Calu3 (cell line): ENCODE data around the gene MRPL53. TPM values are rescaled to one million over a fixed set of nuclear protein-coding genes. Genes with fewer than 3 reads are reported as not detected.

Experiments
- BruUV-seq: library from RNA; stranded (reverse); fragments of 400-500 nt; replicated peaks from 2 replicates; lab custom pipeline; 2021; lab: Mats Ljungman, UMichigan
- CTCF ChIA-PET: fragments of 300-600 bp; sonication (Branson Sonifier 250); formaldehyde crosslinking; loops from one replicate; lab custom pipeline; 2022; ENCODE audit warnings: antibody characterized with exemption; lab: Charles Lee
- DNase-seq: peaks from one replicate; pipeline ENCODE4 v3.0.0; 2022
- H3K27ac Mint-ChIP-seq: one replicate; pipeline ENCODE4 v1.8.0; 2022; ENCODE audit warnings: mixed read lengths; ENCODE audit not compliant: unreplicated experiment
- H3K27me3 Mint-ChIP-seq: one replicate; pipeline ENCODE4 v1.8.0; 2022; ENCODE audit warnings: mixed read lengths; ENCODE audit not compliant: unreplicated experiment
- H3K36me3 Mint-ChIP-seq: one replicate; pipeline ENCODE4 v1.8.0; 2022; ENCODE audit warnings: mild to moderate bottlenecking, moderate library complexity, mixed read lengths; ENCODE audit not compliant: insufficient read depth, unreplicated experiment
- H3K4me1 Mint-ChIP-seq: one replicate; pipeline ENCODE4 v1.8.0; 2022; ENCODE audit warnings: mild to moderate bottlenecking, low read depth, mixed read lengths; ENCODE audit not compliant: unreplicated experiment
- H3K4me3 Mint-ChIP-seq: one replicate; pipeline ENCODE4 v1.8.0; 2022; ENCODE audit warnings: mild to moderate bottlenecking, low read depth, moderate library complexity, mixed read lengths; ENCODE audit not compliant: unreplicated experiment
- H3K9me3 Mint-ChIP-seq: one replicate; pipeline ENCODE4 v1.8.0; 2022; ENCODE audit warnings: low read depth, mixed read lengths; ENCODE audit not compliant: unreplicated experiment
- intact Hi-C: fragments of 100-400 bp; cut with micrococcal nuclease; formaldehyde crosslinking; loops from one replicate; pipeline ENCODE4 v1.10.0; 2022; ENCODE audit not compliant: unreplicated experiment
- total RNA-seq: library from RNA; stranded (reverse); gene quantifications from 2 replicates; pipeline ENCODE4 v1.2.3, GENCODE V29; 2022
- TF ChIP-seq, protein P1 (sequence below): fragments of 200-600 bp; IDR thresholded peaks from one replicate; pipeline ENCODE4 v1.8.0; 2022; ENCODE audit warnings: antibody characterized with exemption; ENCODE audit not compliant: unreplicated experiment

Gene MRPL53
- total RNA-seq, 1 experiment from 2014 or later = 83.7 TPM

DNA sequence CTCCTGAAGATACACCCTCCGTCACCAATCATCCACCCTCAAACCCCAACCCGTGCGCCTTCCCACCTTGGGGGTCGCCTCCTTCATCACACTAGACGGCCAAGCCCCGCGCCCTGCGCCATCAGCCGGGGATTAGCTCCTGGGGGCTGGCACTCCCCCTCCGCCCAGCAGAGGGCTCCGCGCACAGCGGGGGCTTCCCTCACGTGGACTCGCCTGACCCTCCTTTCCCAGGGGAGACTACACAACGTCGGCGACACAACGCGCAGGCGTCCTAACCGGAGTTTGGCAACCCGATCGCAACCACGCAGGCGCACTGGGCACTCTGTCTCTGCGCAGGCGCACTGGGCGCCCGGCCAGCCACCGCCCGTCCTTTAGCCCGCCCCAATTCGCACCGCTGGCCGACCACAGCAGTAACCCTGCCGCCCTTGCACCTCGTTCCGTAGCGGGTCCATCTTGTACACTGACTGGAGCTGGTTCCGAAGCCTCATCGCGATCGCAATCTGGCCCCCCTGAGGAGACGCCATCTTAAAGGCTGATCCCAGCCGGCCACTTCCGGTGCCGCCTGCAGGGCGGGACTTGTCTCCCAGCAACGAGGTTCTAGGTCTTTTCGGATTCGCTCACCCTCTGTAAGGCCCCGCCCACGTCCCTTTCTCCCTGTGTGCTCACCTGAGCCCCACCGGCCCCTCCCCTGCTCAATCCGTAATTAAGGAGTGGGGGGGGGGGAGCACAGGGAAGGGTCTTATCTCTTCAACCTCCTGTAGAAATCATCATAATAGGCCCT lies 34.9 kb upstream of the MRPL53 start, which contains the start of gene PCGF1:
Gene PCGF1, minus strand, starts transcription at position 551 of the 781 bp plus-strand sequence. Its CDS starts 27 bp downstream, at position 524.
- DNase-seq = peak; percentile 98
- peak within 1 kb of the TSS; percentile 100 for H3K27ac Mint-ChIP-seq
- peak within 1 kb of the TSS; percentile 97 for H3K4me3 Mint-ChIP-seq
- intact Hi-C loops = loop anchor here (2.0 kb wide), 1 partner anchor 21 kb away; the partner anchor contains the start of genes AUP1 and HTRA2
- CTCF ChIA-PET = interaction anchor here (0.7 to 1.7 kb wide), 5 partner anchors 18 to 29 kb away, joined by 3 to 6 read pairs (median 3); partner anchors contain the start of genes CCDC142 and TTC31
- peaks cover 27% of the 10 kb centered on the region for H3K4me1 Mint-ChIP-seq
- peaks cover 50% of the 10 kb centered on the region for H3K36me3 Mint-ChIP-seq
- peaks cover 38% of the 10 kb centered on the region for H3K27me3 Mint-ChIP-seq
- H3K9me3 Mint-ChIP-seq = no peaks in the 10 kb centered on the region
- no TSS peak for BruUV-seq
- TF ChIP-seq, protein P1, sequence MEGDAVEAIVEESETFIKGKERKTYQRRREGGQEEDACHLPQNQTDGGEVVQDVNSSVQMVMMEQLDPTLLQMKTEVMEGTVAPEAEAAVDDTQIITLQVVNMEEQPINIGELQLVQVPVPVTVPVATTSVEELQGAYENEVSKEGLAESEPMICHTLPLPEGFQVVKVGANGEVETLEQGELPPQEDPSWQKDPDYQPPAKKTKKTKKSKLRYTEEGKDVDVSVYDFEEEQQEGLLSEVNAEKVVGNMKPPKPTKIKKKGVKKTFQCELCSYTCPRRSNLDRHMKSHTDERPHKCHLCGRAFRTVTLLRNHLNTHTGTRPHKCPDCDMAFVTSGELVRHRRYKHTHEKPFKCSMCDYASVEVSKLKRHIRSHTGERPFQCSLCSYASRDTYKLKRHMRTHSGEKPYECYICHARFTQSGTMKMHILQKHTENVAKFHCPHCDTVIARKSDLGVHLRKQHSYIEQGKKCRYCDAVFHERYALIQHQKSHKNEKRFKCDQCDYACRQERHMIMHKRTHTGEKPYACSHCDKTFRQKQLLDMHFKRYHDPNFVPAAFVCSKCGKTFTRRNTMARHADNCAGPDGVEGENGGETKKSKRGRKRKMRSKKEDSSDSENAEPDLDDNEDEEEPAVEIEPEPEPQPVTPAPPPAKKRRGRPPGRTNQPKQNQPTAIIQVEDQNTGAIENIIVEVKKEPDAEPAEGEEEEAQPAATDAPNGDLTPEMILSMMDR = no peak

DNA sequence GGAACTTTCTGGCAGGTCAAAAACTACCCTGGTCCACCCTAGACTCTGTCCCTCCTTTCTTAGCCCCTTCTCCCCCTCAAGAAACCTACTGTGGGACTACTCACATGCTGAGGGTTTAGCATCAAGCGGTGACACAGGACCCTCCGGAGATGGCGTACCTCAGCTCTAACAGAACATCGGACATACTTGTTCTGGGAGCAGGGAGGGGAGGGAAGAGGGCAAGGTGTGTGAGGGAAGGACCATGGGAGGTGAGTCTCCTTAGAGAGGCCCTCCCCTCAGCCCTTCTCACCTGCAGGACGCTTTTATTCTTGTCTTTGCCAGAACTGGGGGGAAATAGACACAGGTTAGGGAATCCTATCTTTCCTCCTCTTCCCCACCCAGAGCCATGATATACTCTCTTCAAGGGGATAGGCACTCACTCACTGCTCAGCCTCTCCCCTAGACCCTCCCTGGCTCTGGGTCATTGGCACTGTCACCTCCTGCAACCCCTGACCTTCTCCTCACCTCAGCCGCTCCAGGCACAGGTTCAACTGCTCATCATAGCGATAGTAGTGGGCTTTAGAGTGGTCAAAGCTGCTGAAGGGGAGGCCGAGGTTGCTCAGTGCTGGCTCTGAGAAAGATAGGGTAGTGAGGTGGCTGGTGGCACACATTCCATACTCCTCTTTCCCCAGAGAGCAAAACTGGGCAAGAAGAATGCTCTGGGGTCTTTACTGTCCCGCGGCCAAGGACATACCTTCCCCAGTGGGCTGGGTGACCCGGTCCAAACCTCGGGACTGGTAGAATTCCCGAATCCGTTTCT lies 33.2 kb upstream of the MRPL53 start:
- Mint-ChIP-seq H3K9me3 (no peaks in the 10 kb centered on the region), H3K27me3 (peaks cover 21% of the 10 kb centered on the region), H3K36me3 (peaks cover 60% of the 10 kb centered on the region), H3K4me1 (peaks cover 41% of the 10 kb centered on the region), H3K27ac (no peak overlapping the region), H3K4me3 (peak overlapping the region; percentile 84)
- TF ChIP-seq, protein P1 = no peak
- no peak for DNase-seq
- BruUV-seq = no TSS peak
- CTCF ChIA-PET = interaction anchor here (0.7 to 1.2 kb wide), 2 partner anchors 20 to 27 kb away, joined by 3 read pairs; partner anchors contain the start of gene DQX1
- intact Hi-C loops = loop anchor here (2.0 kb wide), 1 partner anchor 23 kb away; the partner anchor contains the start of genes AUP1 and HTRA2

DNA sequence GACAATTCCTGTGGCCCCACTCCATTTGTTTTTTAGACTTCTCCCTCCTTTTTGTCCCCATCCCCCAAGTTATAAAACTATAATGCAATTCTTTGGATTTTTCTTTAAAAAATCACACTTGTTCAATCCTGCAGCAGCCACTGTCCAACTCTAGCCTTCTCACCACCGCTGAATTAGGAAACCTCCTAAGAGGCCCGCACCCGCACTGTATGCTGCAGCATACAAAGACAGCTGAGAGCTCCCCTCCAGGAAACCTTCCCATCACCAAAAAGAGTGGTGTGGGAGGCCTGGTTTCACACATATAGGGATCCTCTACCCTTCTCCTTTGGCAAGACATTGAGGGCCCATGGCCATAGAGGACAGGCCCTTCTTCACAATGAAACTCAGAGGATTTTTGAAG lies 32.1 kb upstream of the MRPL53 start:
- TF ChIP-seq, protein P1 = no peak
- no peak for DNase-seq
- BruUV-seq = TSS peak; percentile 42
- Mint-ChIP-seq H3K27me3 (peaks cover 11% of the 10 kb centered on the region), H3K4me1 (peaks cover 41% of the 10 kb centered on the region), H3K9me3 (no peaks in the 10 kb centered on the region), H3K36me3 (peaks cover 60% of the 10 kb centered on the region), H3K4me3 (peak overlapping the region; percentile 84), H3K27ac (peak overlapping the region; percentile 27)
- intact Hi-C loops = no loop called here
- CTCF ChIA-PET = no interaction called here
